Occipital lobe (tissue), 2 donors: ENCODE results near the gene TEX30. TPM values are rescaled to one million over a fixed set of nuclear protein-coding genes. Genes with fewer than 3 reads are reported as not detected.
"Not testable (repeated sequence)": the region's sequence is repeated elsewhere in the genome, so short reads cannot be mapped to it uniquely, and the experiment has no call there.

ENCODE experiments used
- DNase-seq: peaks from one replicate; lab custom pipeline; 2025; lab: John Stamatoyannopoulos, UW
- total RNA-seq: library from RNA; depleted of rRNA; stranded (reverse); fragments of >200 nt; gene quantifications from one replicate; pipeline ENCODE4 v1.2.3, GENCODE V29; 2014

The TEX30 gene
- total RNA-seq = 12.8 TPM

DNA sequence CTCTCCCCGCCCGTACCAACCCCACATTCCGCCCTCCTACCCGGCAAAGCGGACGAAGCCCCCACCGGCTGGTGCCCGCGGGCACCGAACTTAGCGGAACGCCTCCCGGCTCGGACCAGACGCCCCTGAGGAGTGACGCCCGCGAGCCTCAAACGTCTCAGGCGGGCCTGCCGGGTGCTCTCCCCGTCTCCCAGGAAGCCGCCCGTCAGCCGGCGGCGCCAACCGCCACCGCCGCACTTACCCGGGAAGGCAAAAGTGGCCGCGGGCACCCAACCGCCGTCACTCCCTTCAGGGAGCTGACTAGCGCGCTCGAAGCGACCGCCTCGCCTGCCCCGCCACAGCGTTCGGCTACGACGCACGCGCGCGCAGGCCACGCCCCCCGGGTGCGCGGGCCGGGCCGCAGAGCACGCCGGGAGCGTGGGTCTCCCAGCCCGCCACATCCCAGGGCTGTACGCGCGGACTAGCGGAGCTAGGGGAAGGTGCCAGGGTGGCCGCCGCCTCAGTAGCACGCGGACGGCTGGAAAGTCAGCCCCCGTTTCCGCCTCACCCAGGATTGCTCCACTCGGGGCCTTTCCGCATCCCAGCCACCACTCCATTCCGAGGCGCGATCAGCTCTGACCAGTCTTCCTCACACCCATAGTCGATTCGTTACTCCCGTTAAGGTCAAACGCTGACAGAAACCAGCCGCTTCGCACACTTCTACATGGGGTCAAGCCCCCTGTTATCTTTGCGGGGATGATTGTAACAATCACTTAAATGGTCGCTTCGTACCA lies at the start of gene TEX30:
TSS of gene TEX30 (minus strand) at position 346 of the 773 bp plus-strand sequence. CDS start 3,760 bp downstream, outside the sequence.
- DNase-seq = peak; percentile 82

GRCh38 chr13:102817907-102818306 lies 44.3 kb upstream of the TEX30 start:
- DNase-seq = no peak

DNA sequence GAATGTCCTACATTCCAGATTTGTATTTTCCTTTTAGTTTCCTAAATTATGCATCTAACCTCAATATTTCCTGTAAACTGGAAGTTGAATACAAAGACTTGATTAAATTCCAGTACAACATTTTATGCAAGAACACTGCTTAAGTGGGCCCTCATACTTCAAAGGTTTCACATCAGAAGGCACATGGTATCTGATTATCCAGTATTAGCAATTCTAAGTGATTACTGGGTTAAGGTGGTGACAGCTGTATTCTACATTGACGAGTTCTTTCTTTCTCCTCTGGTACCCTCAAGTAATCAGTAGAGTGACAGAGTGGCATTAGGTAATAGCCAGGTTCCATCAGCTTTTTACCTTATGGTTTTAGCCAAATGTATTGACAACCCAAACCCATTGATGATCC lies 43.7 kb upstream of the TEX30 start:
- no peak for DNase-seq

GRCh38 chr13:102816708-102817107 lies 43.1 kb upstream of the TEX30 start:
- DNase-seq = no peak

GRCh38 chr13:102815788-102816187 lies 42.2 kb upstream of the TEX30 start:
- no peak for DNase-seq

GRCh38 chr13:102814793-102815192 lies 41.2 kb upstream of the TEX30 start:
- no peak for DNase-seq

DNA sequence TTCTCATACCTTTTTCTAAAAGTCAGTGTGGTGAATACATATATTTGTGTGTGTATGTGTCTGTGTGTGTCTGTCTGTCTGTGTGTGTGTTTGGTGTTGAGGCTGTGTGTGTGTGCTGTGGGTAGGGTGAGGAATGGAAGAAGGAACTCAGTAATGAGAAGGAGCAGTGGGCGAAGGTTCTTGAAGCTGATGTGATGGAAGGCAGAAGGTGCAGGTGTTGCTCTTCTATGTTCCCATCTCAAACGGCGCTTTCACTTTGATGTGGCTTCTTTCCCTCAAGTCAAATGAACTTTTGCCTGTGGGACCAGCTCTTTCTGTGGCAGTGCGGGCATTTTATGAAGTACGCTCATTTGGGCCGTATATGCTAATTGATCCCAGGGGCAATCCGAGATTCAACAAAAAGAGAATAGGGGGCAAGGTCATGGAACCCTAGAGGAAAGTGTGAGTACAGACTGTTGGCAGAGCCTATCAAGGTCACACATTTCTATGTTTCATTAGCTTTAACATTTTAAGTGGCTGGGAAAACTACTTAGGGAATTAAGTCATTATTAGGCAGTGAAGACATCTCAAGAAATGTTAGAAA lies 40.5 kb upstream of the TEX30 start:
- no peak for DNase-seq

DNA sequence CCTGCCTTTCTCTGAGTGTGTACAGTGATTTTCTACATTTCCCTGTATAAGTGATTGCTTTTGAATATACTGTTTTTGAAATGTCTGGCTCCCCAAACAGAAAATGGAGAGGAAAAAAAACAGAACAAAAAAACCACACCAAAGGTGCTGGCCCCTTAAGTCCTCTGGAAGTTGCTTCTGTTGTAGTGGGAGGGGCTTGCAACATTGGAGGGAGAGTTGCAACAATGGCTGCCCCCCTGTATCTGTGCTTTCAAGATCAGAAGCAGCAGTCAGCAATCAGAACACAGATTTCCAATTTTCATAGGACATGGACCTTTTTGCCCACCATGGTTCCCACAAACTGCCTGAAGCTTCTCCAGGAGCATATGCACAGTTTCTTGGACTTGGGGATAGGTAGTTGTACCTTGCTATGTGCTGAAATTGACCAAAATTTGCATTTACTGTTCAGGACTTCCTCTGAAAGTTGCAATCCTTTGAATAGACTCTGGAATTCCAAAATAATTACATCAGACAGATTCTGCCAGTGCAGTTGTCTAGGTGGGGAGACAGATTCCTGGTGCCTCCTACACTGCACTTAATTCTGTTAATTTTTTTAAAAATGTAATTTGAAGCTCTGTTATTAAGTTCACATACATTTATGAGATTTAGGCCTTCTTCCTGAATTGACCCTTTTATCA lies 39.2 kb upstream of the TEX30 start:
- DNase-seq = no peak

DNA sequence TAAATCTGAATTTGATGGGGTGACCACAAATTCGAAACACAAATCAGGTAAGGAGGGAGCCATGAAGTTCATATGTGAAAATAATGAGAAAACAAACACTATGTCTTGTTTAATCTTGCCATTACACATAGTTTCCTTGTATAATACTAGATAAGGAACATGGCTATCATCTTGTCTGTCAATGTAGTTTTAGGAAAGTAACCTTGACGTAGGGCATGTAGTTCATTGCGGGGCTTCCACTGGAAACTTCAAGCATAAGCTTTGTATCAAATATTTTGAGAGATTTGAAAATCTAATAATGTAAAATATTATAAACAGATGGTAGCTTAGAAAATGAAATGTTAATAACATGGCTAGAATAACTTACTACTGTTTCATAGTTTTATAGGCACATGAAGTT lies 34.1 kb upstream of the TEX30 start:
- DNase-seq = no peak

DNA sequence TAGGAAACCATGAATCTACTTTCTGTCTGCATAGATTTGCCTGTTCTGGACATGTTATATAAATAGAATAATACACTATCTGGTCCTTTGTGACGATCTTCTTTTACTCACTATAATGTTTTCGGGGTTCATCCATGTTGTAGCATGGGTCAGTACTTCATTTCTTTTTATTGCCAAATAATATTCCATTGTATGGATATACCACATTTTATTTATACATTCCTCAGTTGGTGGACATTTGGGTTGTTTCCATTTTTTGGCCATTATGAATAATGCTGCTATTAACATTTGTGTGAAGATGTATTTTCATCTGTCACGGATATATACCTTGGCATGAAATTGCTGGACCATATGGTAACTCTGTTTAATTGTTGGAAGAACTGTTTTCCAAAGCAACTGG lies 32.1 kb upstream of the TEX30 start:
- no peak for DNase-seq

DNA sequence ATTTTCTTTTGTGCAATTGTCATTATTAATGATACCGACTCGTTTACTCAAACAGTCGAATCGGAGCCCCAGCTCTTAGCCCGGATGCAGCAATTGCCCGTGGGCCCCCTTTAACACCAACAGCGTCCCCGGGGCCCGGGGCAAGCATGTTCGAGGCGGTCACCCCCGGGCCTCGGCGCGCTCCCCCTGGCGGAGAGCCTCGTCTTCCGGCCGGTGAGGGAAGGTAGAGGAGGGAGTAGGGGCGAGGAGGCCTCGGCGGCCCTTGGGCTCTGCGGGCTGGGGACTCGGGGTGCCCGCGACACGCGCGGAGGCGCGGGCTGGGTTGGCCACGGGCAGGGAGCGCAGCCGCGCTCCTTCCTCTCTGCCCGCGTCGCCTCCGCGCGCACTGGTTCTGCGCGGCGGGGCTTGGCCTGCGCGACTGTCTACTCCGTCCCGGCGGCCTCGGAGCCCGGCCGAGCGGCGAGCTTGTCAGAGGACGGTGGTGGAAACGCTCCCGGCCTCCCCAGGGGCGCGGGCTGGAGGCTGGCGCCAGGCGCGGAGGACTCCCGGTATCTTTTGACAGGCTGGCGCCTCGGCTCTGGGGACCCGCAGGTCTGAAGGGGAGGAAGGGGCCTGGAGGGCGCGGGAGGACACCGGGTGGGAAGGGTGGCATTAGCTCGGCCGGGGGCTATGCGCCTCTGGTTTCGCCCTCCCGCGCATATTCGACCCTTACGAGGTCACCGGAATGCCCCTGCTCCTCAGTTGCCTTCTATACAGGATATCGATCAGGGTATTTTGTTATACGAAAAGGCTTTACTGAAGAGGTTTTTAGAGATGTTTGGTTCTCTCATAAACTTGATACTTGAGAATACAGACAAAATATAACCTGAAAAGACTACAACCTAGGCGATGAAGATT lies 26.8 kb upstream of the TEX30 start:
- DNase-seq = peak; percentile 59

- DNase-seq = peak; percentile 53
Observed at GRCh38 chr13:102799426-102800144, 26.0 kb upstream of the TEX30 start.

DNA sequence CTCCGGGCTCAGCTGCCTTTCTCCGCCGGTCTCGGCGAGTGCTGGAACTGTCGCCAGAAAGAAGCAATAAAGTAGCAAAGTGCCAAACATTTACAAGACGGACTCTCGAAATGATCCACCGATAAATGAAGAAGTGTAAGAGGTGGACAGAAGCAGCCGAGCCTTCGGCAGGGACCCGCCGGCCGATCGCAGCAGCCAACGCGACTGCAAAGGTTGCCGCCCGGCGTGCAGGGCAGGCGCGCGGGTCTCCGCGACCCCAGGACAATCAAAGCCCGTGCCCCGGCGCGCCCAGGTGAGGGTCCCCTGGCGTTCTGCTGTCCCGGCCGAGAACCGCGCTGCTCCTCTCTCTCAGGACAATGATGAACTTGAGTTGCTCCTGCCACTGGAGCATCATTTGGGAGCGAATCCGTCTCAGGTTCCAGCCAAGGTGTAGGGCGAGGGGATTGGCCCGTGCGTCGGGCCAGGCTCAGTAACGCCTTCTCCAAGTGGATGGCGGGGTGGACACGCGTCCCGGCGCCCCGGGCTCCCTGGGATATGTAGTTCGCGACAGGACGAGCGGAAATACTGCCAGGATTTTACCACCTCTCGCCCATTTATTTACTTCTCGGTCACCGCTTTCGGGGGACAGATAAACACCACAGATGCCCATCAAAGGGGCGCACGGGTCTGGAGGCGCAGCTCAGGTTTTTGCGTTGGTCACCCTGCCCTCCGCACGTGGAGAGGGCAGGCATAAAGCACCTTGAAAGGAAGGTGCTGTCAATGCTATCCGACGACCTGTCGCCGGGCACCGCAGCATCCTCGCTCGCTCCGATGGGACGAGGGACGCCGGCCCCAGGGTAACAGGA lies 25.2 kb upstream of the TEX30 start, which contains the start of the genes BIVM and POGLUT2:
TSS of gene BIVM (plus strand) at position 539 of the 845 bp plus-strand sequence. CDS start 8,149 bp downstream, outside the sequence.
TSS of gene POGLUT2 (minus strand) at position 396 of the 845 bp plus-strand sequence. CDS start at position 90, 306 bp downstream.
- peak; percentile 92 for DNase-seq

DNA sequence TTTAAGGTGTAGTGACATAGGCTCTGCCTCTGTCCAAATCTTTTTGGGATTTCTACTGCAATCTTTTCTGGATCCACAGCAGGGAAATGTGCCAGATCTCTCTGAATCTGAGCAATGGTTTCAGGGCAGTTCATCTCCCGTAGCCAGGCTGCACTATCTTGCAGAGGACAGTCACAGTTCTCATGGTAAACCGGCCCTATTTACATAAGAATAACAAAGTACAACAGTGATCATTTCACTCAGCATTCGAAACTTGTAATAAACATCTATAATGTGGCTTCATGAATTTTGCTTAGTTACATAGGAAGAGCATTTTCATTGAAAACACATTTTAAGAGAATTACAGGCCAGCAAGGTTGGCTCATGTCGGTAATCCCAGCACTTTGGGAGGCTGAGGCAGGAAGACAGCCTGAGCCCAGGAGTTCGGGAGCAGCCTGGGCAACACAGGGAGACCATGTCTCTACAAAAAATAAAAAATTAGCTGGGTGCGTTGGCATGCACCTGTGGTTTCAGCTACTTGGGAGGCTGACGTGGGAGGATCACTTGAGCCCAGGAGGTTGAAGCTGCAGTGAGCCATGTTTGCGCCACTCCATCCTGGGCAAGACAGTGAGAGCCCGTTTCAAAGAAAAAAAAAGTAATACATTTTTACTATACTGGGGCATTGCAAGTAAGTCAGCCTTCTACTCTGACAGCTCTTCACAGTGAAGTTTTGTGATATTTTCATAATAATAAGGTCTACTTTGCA lies 20.2 kb upstream of the TEX30 start:
- no peak for DNase-seq

GRCh38 chr13:102792396-102792795 lies 18.8 kb upstream of the TEX30 start:
- DNase-seq = no peak

DNA sequence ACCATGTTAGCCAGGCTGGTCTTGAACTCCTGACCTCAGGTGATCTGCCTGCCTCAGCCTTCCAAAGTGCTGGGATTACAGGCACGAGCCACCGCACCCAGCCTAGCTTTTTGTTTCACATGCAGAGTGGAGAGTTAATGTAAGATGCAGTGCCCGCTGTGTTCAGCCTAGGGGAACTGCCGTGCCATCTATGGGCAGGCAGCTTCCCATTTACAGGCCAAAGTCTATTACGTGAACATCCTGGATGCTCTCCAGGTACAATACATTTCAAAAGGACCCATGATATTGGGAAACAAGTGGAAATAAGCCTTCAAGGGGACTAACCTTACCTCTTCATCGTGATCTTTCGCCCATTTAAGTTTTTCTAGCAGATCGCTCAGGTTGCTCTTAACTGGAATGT lies 15.1 kb upstream of the TEX30 start:
- DNase-seq = no peak

- no peak for DNase-seq
Observed at GRCh38 chr13:102784483-102784882, 10.9 kb upstream of the TEX30 start.

DNA sequence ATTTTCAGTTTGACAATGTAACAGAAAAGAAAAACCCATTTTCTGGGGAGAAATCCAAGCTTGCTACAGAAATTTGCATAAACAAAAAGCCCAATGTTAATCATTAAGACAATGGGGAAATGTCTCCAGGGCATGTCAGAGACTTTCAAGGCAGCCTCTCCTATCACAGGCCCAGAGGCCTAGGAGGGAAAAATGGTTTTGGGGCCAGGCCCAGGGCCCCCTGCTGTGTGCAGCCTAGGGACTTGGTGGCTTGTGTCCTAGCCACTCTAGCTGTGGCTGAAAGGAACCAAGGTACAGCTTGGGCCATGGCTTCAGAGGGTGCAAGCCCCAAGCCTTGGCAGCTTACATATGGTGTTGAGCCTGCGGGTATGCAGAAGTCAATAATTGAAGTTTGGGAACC lies 8.0 kb upstream of the TEX30 start:
- DNase-seq = no peak

DNA sequence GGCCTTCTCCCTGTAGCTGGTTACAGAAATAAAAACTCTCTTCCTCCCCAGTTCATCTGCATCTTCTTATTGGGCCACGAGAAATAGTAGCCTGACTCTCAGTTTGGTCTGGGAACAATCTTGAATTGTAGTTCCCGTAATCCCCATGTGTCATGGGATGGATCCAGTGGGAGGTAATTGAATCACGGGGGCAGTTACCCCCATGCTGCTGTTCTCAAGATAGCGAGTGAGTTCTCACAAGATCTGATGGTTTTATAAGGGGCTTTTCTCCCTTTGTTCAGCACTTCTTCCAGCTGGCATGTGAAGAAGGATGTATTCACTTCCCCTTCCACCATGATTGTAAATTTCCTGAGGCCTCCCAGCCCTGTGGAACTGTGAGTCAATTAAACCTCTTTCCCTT lies 7.1 kb upstream of the TEX30 start:
- DNase-seq = not testable (repeated sequence)
